ENCODE measurements around the gene FOXA3.
A peak's percentile ranks its signal among the peaks of the same experiment; 100 is the strongest.

Gene FOXA3

GRCh38 chr19:45872095-45872919, 8.2 kb downstream of the FOXA3 start:
- no peak for DNase-seq (ENCODE audit: low read depth, low spot score)
- no peak overlapping the region for H3K27ac ChIP-seq

DNA sequence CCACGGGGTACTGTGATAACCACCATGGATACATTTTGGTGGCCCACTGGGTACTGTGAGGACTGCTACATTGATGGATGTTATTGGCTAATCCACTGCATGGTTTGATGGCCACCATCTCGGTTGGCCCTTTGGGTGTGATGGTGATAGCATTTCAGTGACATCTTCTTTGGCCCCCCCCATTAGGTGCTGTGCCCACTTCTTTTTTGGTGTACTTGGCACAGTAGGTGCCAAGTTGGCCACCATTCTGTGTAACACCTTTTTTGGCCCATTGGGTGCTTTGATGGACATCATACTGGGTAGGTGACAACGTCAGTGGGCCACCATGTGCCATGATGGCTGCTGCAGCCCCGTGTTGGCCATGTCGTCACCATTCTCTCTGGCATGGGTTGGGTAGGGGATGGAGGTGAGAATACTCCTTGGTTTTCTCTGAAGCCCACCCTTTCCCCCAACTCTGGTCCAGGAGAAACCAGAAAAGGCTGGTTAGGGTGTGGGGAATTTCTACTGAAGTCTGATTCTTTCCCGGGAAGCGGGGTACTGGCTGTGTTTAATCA, 9.2 kb downstream of the FOXA3 start:
- H3K27ac ChIP-seq, result no peak overlapping the region
- DNase-seq (ENCODE audit: low read depth, low spot score), result no peak

- no peak overlapping the region for H3K27ac ChIP-seq
- DNase-seq (ENCODE audit: low read depth, low spot score), result no peak
These were observed 10.5 kb downstream of the FOXA3 start for GRCh38 chr19:45874620-45874966.

GRCh38 chr19:45876161-45876410, 12.0 kb downstream of the FOXA3 start:
- no peak overlapping the region for H3K27ac ChIP-seq
- no peak for DNase-seq (ENCODE audit: low read depth, low spot score)

DNA sequence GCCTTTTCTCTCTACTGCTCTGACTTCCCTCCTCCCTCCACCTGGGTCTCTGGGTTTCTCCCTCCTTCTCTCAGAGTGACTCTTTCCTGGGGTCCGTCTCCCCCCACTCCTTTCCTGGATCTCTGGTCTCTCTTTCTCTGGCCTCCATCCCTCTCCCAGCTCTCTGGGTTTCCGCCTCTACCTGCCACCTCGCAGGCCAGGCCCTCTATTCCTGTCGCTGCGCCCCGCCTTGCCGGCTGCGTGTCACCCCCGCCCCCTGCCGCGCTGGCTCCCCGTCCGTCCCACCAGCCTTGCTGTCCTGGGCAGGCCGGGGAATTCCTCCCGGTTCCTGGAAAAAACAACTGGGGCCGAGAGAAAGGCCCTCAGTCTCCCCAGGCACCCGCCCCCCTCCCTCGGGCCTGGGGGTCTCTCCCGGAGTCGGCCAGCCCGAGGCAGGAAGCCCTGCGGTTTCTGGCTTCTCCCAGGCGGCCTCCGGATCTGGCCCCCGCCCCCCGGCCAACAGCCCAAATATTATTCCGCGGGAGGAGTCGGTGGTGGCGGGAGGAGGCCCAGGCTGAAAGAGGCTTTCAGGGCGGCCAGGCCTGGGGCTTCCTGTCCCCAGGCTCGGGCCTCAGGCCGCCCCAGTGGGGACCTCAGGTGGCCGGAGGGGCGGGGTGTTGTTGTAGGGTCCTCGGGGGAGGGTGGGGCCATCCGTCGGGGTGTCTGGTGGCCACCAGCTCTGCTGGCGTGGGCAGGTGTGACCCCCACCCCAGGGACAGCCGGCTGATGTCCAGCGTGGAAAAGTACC, 12.5 kb downstream of the FOXA3 start:
- H3K27ac ChIP-seq, result no peak overlapping the region
- no peak for DNase-seq (ENCODE audit: low read depth, low spot score)

GRCh38 chr19:45878043-45878794, 14.1 kb downstream of the FOXA3 start:
- H3K27ac ChIP-seq, result no peak overlapping the region
- no peak for DNase-seq (ENCODE audit: low read depth, low spot score)

- DNase-seq (ENCODE audit: low read depth, low spot score), result no peak
- no peak overlapping the region for H3K27ac ChIP-seq
These were observed 14.9 kb downstream of the FOXA3 start for GRCh38 chr19:45879055-45879454.

GRCh38 chr19:45879971-45880370, 15.8 kb downstream of the FOXA3 start:
- no peak for DNase-seq (ENCODE audit: low read depth, low spot score)

GRCh38 chr19:45881082-45881908, 17.2 kb downstream of the FOXA3 start:
- no peak for DNase-seq (ENCODE audit: low read depth, low spot score)
- no peak overlapping the region for H3K27ac ChIP-seq

More at GRCh38 chr19:45879971-45880370, 15.8 kb downstream of the FOXA3 start:
- no peak overlapping the region for H3K27ac ChIP-seq

- DNase-seq (ENCODE audit: low read depth, low spot score), result no peak
- no peak overlapping the region for H3K27ac ChIP-seq
These were observed 17.9 kb downstream of the FOXA3 start for GRCh38 chr19:45881909-45882528.

DNA sequence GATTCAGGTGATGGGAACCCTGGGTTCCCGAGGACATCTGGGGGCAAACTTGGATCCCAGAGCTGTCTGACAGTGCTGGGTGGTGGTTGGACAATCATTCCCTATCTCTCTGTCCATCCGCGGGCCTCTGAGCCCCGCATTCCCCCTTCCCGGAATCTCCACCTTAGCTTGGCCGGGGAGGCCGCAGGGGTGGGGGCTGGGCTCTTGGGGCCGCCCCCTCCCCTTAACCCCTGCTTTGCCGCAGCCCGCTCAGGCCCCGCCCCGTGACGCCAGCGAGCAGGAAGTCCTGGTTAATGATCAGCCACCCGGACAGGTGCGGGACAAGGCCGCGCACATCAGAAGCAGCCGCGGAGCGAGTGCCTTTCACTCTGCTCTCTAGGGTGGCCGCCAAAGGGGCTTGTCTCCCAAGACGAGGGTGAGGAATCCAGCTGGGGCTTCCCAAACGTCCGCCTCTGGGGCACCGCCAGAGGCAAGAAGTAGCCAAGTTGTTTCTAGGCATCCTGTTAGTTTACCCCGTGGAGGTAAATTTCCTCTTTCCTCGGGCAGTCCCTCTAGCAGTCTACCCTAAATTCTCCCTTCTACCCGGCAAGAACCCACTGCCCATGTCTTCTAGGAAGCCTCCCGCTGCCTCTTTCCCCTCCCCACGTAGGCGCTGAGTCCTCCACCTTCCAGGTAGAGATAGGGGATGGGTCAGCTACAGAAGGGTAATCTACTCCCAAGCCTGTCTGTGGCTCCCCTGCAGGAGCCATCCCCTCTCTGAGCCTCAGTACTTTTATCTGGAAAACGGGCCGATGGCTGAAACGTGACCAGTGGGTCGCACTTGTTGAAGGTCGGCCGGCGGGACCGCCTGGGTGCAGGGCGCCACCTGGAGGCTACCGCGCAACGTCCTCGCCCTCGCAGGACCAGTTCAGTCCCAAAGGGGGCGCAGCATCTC, 18.8 kb downstream of the FOXA3 start:
- peak overlapping the region; percentile 41 for H3K27ac ChIP-seq
- DNase-seq (ENCODE audit: low read depth, low spot score), result no peak

- H3K27ac ChIP-seq, result no peak overlapping the region
- no peak for DNase-seq (ENCODE audit: low read depth, low spot score)
These were observed 19.4 kb downstream of the FOXA3 start for GRCh38 chr19:45883586-45883880.

DNA sequence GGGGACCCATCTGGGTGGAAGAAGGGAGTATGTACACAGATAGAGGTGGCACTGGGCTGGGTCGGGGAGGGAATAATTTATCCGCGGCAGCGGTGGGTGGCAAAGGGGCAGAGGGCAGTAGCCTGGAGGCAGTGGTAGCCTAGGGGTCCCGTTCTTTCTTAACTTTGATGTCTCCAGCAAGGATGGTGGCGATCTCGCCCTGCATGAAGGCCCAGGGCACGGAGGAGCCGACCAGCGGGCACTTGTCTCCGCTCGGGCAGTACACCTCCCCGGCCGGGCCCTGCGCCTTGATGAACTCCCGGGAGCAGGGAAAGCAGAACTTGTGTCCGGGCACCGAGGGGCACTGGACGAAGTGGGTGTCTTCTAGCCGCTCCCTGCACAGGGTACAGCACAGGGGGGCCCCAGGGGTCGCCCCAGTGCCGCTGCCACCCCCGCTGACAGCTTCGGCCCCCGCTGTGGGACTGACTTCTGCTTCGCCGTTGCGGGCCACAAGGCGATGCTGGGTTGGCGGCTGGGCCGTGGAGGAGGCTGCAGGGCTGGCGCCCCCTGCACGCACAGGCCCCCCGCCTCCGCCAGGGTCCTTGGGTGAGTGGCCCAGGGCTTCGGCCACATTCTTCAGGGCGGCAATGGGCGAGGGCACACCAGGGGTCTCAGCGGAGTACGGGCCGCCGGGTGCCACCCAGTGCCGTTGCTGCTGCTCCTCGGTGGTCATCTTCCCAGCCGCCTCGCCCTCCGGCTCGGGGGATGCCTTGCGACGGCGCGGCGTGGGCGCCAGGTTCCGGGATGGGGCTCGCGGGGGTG, 20.0 kb downstream of the FOXA3 start:
- DNase-seq (ENCODE audit: low read depth, low spot score), result no peak
- no peak overlapping the region for H3K27ac ChIP-seq

DNA sequence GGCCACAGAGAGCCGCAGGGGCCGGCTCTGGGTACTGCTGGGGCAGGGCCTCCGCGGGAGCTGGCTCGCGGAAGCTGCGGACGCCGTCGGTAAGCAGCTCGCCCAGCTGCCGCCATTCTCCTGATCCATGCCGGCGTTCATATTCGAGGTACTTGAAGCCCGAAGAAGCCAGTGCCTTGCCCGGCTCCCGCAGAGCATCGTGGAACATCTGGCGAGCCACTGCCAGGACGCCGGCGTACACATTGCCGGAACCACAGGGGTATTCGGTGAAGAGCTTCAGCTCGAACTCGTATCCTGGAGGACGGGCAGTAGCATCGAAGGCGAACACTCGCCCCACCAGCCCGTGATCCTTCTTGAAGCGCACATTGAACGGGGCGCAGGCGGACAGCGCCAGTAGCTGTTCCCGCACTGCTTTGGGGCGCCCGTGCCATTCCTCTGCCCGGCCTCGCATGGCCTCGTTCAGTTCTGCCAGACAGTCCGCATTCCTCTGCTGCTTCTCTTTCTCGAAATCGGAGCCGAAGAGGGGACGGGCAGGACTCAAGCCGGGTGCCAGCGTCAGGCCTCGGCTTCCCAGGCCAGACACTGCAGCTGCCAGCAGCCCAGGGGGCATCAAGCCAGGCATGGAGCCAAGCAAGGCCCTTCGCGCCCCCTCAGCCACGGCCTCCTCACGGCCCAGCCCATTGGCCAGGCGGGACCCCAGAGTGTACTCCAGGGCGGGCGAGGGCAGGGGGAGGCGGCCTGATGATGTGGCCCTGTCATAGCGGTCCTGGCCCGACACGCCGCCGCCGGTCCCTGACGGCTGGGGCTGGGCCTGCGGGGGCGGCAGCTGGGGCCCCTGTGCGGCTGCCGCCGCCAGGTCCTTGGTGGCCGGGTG, 20.8 kb downstream of the FOXA3 start:
- DNase-seq (ENCODE audit: low read depth, low spot score), result no peak
- peak overlapping the region; percentile 83 for H3K27ac ChIP-seq

- H3K27ac ChIP-seq, result peak within 1 kb of the TSS; percentile 83
These were observed 21.7 kb downstream of the FOXA3 start, which contains the start of gene IRF2BP1 for GRCh38 chr19:45885556-45886426. IRF2BP1 (minus strand) TSS chr19:45886141; CDS start chr19:45885774, 367 bp downstream.

More at GRCh38 chr19:45885556-45886426, 21.7 kb downstream of the FOXA3 start, which contains the start of gene IRF2BP1:
- DNase-seq (ENCODE audit: low read depth, low spot score), result peak; percentile 70

Measured in epithelial cell of prostate (primary cell).